Liver (tissue), 3 donors: ENCODE results near the gene CECR2.

Experiments
- CTCF ChIP-seq: fragments of 150-350 bp; IDR thresholded peaks from 2 replicates; pipeline ENCODE4 v1.5.1; 2017; ENCODE audit warnings: improper control_type of control experiment, low read depth, low read length; ENCODE audit not compliant: missing input control
- EGR1 ChIP-seq, 2 donors: IDR thresholded peaks; 2 replicates each; pipeline ENCODE4 v1.6.1; 2016 to 2018; ENCODE audit warnings: antibody characterized with exemption in 2 of 2, low read depth in 2 of 2
- GABPA ChIP-seq, 2 donors: IDR thresholded peaks in 1 of 2; conservative IDR thresholded peaks in 1 of 2; 2 replicates each; pipeline ENCODE4 v1.6.1; 2016; ENCODE audit warnings: antibody characterized with exemption in 2 of 2, mild to moderate bottlenecking in 1 of 2, moderate library complexity in 1 of 2
- JUND ChIP-seq, 2 donors: IDR thresholded peaks; 2 replicates each; pipeline ENCODE4 v1.6.1; 2016; ENCODE audit warnings: antibody characterized with exemption in 2 of 2
- MAX ChIP-seq: IDR thresholded peaks from 2 replicates; pipeline ENCODE4 v1.6.1; 2016; ENCODE audit warnings: antibody characterized with exemption
- RAD21 ChIP-seq, 2 donors: IDR thresholded peaks; 2 replicates each; pipeline ENCODE4 v1.6.1; 2016; ENCODE audit warnings: antibody characterized with exemption in 2 of 2, mild to moderate bottlenecking in 2 of 2
- REST ChIP-seq: IDR thresholded peaks from 2 replicates; pipeline ENCODE4 v1.6.1; 2016; ENCODE audit warnings: antibody characterized with exemption, mild to moderate bottlenecking
- SP1 ChIP-seq: IDR thresholded peaks from 2 replicates; pipeline ENCODE4 v1.6.1; 2018; ENCODE audit warnings: antibody characterized with exemption, mild to moderate bottlenecking
- TAF1 ChIP-seq: conservative IDR thresholded peaks from 2 replicates; pipeline ENCODE4 v1.6.1; 2016; ENCODE audit warnings: antibody characterized with exemption, mild to moderate bottlenecking
- YY1 ChIP-seq: IDR thresholded peaks from 2 replicates; pipeline ENCODE4 v1.6.1; 2016; ENCODE audit warnings: antibody characterized with exemption, mild to moderate bottlenecking
- ZBTB33 ChIP-seq: IDR thresholded peaks from 2 replicates; pipeline ENCODE4 v1.6.1; 2016; ENCODE audit warnings: antibody characterized with exemption
- donor health status: healthy.
- donor health status: healthy.

GRCh38 chr22:17319546-17319945, 49.7 kb upstream of the CECR2 start:
- TF ChIP-seq RAD21 (IDR thresholded peaks at IDR 0.05) (no peak), CTCF (no peak), ZBTB33 (no peak), TAF1 (no peak), YY1 (no peak), SP1 (no peak), REST (no peak), EGR1 (IDR thresholded peaks at IDR 0.05; ENCODE audit: low read depth in 2 of 2) (no peak), JUND (IDR thresholded peaks at IDR 0.05) (no peak), MAX (no peak), GABPA (IDR thresholded peaks at IDR 0.05 in 1 of 2, conservative IDR thresholded peaks at IDR 0.05 in 1 of 2) (no peak)
